ENCODE data around the gene CAMSAP1. TPM values are rescaled to one million over a fixed set of nuclear protein-coding genes. Genes with fewer than 3 reads are reported as not detected.

The CAMSAP1 gene
- total and polyA plus RNA-seq, 7 donors, result 2.3 to 37.7 (median 19.4) TPM

GRCh38 chr9:135797507-135798262, 109.7 kb downstream of the CAMSAP1 start:
- no peaks in the 10 kb centered on the region for H3K9me3 ChIP-seq
- no peak overlapping the region for H3K27ac ChIP-seq
- H3K36me3 ChIP-seq, result no peaks in the 10 kb centered on the region
- no peak overlapping the region for H3K4me3 ChIP-seq
- 44 to 48% methylated on average over 24 of the region's 24 CpGs for WGBS, 2 donors
- no peaks in the 10 kb centered on the region for H3K4me1 ChIP-seq
- DNase-seq, result no peak
- no peaks in the 10 kb centered on the region for H3K27me3 ChIP-seq
- intact Hi-C loops (cut with DNase I), result no loop called here
- TF ChIP-seq CTCF (IDR thresholded peaks at IDR 0.05) (peak in 1 of 4 experiments; percentile 31), EP300 (IDR thresholded peaks at IDR 0.05) (no peak), POLR2A (IDR thresholded peaks at IDR 0.05) (no peak)

GRCh38 chr9:135796784-135797485, 110.4 kb downstream of the CAMSAP1 start:
- Histone ChIP-seq H3K9me3 (no peaks in the 10 kb centered on the region), H3K4me1 (no peaks in the 10 kb centered on the region), H3K4me3 (no peak overlapping the region), H3K27me3 (no peaks in the 10 kb centered on the region), H3K27ac (no peak overlapping the region), H3K36me3 (no peaks in the 10 kb centered on the region)
- no peak for DNase-seq
- intact Hi-C loops (cut with DNase I), result no loop called here
- TF ChIP-seq POLR2A (IDR thresholded peaks at IDR 0.05) (no peak), EP300 (IDR thresholded peaks at IDR 0.05) (no peak), CTCF (IDR thresholded peaks at IDR 0.05) (no peak), POLR2AphosphoS5 (IDR thresholded peaks at IDR 0.05) (no peak)
- 64 to 79% methylated on average over 22 of the region's 22 CpGs for WGBS, 2 donors

- Histone ChIP-seq H3K4me1 (no peaks in the 10 kb centered on the region), H3K4me3 (no peak overlapping the region), H3K36me3 (no peaks in the 10 kb centered on the region), H3K9me3 (no peaks in the 10 kb centered on the region), H3K27me3 (no peaks in the 10 kb centered on the region), H3K27ac (no peak overlapping the region)
- TF ChIP-seq POLR2AphosphoS5 (IDR thresholded peaks at IDR 0.05), result no peak
- TF ChIP-seq CTCF (IDR thresholded peaks at IDR 0.05), result no peak
- TF ChIP-seq EP300 (IDR thresholded peaks at IDR 0.05), result no peak
- DNase-seq, result no peak
- intact Hi-C loops (cut with DNase I), result no loop called here
- 72 to 80% methylated on average over 4 of the region's 4 CpGs for WGBS, 2 donors
Observed at GRCh38 chr9:135795391-135795790, 112.0 kb downstream of the CAMSAP1 start.

GRCh38 chr9:135794361-135794885, 112.9 kb downstream of the CAMSAP1 start:
- no peaks in the 10 kb centered on the region for H3K9me3 ChIP-seq
- no peak for DNase-seq
- WGBS, 2 donors, result 78 to 87% methylated on average over 15 of the region's 15 CpGs
- intact Hi-C loops (cut with DNase I), result no loop called here
- H3K4me1 ChIP-seq, result no peaks in the 10 kb centered on the region
- no peaks in the 10 kb centered on the region for H3K36me3 ChIP-seq
- no peaks in the 10 kb centered on the region for H3K27me3 ChIP-seq
- H3K27ac ChIP-seq, result no peak overlapping the region
- TF ChIP-seq CTCF (IDR thresholded peaks at IDR 0.05) (no peak), POLR2A (IDR thresholded peaks at IDR 0.05) (no peak), POLR2AphosphoS5 (IDR thresholded peaks at IDR 0.05) (no peak), EP300 (IDR thresholded peaks at IDR 0.05) (no peak)
- no peak overlapping the region for H3K4me3 ChIP-seq
